ENCODE measurements around the gene PTGES. TPM values are rescaled to one million over a fixed set of nuclear protein-coding genes. Genes with fewer than 3 reads are reported as not detected.
"Not testable (repeated sequence)": the region's sequence is repeated elsewhere in the genome, so short reads cannot be mapped to it uniquely, and the experiment has no call there.

PTGES gene
- total and polyA plus RNA-seq, 10 of the 15 experiments (the other 5 are each of a cell fraction or from before 2014, with no cell fraction given) = 0.57 TPM; not detected in 9

GRCh38 chr9:129776566-129776937 lies 23.7 kb upstream of the PTGES start (continued):
- TF ChIP-seq, protein P1, sequence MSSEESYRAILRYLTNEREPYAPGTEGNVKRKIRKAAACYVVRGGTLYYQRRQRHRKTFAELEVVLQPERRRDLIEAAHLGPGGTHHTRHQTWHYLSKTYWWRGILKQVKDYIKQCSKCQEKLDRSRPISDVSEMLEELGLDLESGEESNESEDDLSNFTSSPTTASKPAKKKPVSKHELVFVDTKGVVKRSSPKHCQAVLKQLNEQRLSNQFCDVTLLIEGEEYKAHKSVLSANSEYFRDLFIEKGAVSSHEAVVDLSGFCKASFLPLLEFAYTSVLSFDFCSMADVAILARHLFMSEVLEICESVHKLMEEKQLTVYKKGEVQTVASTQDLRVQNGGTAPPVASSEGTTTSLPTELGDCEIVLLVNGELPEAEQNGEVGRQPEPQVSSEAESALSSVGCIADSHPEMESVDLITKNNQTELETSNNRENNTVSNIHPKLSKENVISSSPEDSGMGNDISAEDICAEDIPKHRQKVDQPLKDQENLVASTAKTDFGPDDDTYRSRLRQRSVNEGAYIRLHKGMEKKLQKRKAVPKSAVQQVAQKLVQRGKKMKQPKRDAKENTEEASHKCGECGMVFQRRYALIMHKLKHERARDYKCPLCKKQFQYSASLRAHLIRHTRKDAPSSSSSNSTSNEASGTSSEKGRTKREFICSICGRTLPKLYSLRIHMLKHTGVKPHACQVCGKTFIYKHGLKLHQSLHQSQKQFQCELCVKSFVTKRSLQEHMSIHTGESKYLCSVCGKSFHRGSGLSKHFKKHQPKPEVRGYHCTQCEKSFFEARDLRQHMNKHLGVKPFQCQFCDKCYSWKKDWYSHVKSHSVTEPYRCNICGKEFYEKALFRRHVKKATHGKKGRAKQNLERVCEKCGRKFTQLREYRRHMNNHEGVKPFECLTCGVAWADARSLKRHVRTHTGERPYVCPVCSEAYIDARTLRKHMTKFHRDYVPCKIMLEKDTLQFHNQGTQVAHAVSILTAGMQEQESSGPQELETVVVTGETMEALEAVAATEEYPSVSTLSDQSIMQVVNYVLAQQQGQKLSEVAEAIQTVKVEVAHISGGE (CRISPR knock-in tag; IDR thresholded peaks at IDR 0.05) = no peak

GRCh38 chr9:129776096-129776495 lies 23.3 kb upstream of the PTGES start:
- ATAC-seq; H3K9me3 ChIP-seq (replicated peaks; ENCODE audit: control insufficient read depth, insufficient read depth, low read length); DNase-seq (ENCODE audit: low read depth, low spot score); intact Hi-C loops (cut with micrococcal nuclease; ENCODE audit: unreplicated experiment); H3K4me3 ChIP-seq; H4K20me1 ChIP-seq (ENCODE audit: control insufficient read depth, insufficient read depth); H3K9ac ChIP-seq (ENCODE audit: control insufficient read depth, insufficient read depth, low read length); H3K4me2 ChIP-seq (ENCODE audit: control insufficient read depth, insufficient read depth); H2AFZ ChIP-seq (ENCODE audit: control insufficient read depth, low read depth, low read length); H3K79me2 ChIP-seq (ENCODE audit: control insufficient read depth, insufficient read depth, low read length); H3K36me3 ChIP-seq (ENCODE audit: control insufficient read depth in 2 of 2, insufficient read depth in 2 of 2, low read length in 1 of 2); FAIRE-seq; H3K27me3 ChIP-seq (replicated peaks in 1 of 2; ENCODE audit: control insufficient read depth in 2 of 2, insufficient read depth in 2 of 2, low read length in 1 of 2); in situ Hi-C loops (cut with MboI); BruUV-seq (replicated peaks); POLR2A ChIA-PET; H3K4me1 ChIP-seq (ENCODE audit: control insufficient read depth, insufficient read depth, low read length); H3K27ac ChIP-seq (ENCODE audit: control insufficient read depth, insufficient read depth): not testable (repeated sequence)
- SMC1A ChIA-PET (ENCODE audit: uncharacterized antibody, unreplicated experiment) = interaction anchor here (1.2 kb wide), 1 partner anchor 38 kb away, joined by 3 read pairs; no protein-coding TSS in a partner anchor
- CTCF ChIA-PET = interaction anchor here (0.6 kb wide), 1 partner anchor 14 kb away, joined by 3 read pairs; no protein-coding TSS in a partner anchor
- RAD21 ChIA-PET (ENCODE audit: unreplicated experiment) = interaction anchor here (0.5 to 0.6 kb wide), 2 partner anchors 29 to 47 kb away, joined by 3 read pairs; no protein-coding TSS in a partner anchor
- WGBS (ENCODE audit: insufficient coverage, insufficient replicate concordance, low lambda C conversion rate, missing lambda C conversion rate) = 2% methylated on average over 4 of the region's 4 CpGs

- ChIA-PET SMC1A (ENCODE audit: uncharacterized antibody, unreplicated experiment) (interaction anchor here (1.2 kb wide), 1 partner anchor 38 kb away, joined by 3 read pairs; no protein-coding TSS in a partner anchor), CTCF (no interaction called here)
These were observed 22.6 kb upstream of the PTGES start for GRCh38 chr9:129775448-129775798.

More at GRCh38 chr9:129775448-129775798, 22.6 kb upstream of the PTGES start:
- FAIRE-seq (no peak), ATAC-seq (no peak), DNase-seq (ENCODE audit: low read depth, low spot score) (no peak)
- Histone ChIP-seq H2AFZ (ENCODE audit: control insufficient read depth, low read depth, low read length) (no peak overlapping the region), H3K4me1 (ENCODE audit: control insufficient read depth, insufficient read depth, low read length) (no peaks in the 10 kb centered on the region), H3K4me3 (no peak overlapping the region), H3K79me2 (ENCODE audit: control insufficient read depth, insufficient read depth, low read length) (no peaks in the 10 kb centered on the region), H3K36me3 (ENCODE audit: control insufficient read depth in 2 of 2, insufficient read depth in 2 of 2, low read length in 1 of 2) (no peaks in the 10 kb centered on the region), H3K27me3 (replicated peaks in 1 of 2; ENCODE audit: control insufficient read depth in 2 of 2, insufficient read depth in 2 of 2, low read length in 1 of 2) (peaks cover 0 to 1% of the 10 kb centered on the region in 2 experiments; a peak in 1 of 4 replicates), H4K20me1 (ENCODE audit: control insufficient read depth, insufficient read depth) (no peaks in the 10 kb centered on the region), H3K9ac (ENCODE audit: control insufficient read depth, insufficient read depth, low read length) (no peak overlapping the region), H3K27ac (ENCODE audit: control insufficient read depth, insufficient read depth) (no peak overlapping the region), H3K9me3 (replicated peaks; ENCODE audit: control insufficient read depth, insufficient read depth, low read length) (no peaks in the 10 kb centered on the region), H3K4me2 (ENCODE audit: control insufficient read depth, insufficient read depth) (no peak overlapping the region)
- ChIA-PET RAD21 (ENCODE audit: unreplicated experiment) (interaction anchor here (0.5 kb wide), 1 partner anchor 47 kb away, joined by 3 read pairs; no protein-coding TSS in a partner anchor), POLR2A (no interaction called here)
- TF ChIP-seq ATF7 (IDR thresholded peaks at IDR 0.05; ENCODE audit: low read depth) = no peak
- TF ChIP-seq CBX5 (IDR thresholded peaks at IDR 0.05; ENCODE audit: low read depth) = no peak
- TF ChIP-seq CHD1 (IDR thresholded peaks at IDR 0.05; ENCODE audit: low read depth, low read length) = no peak
- no peak for TF ChIP-seq PML (IDR thresholded peaks at IDR 0.05; ENCODE audit: low read length)
- no TSS peak for BruUV-seq (replicated peaks)
- WGBS (ENCODE audit: insufficient coverage, insufficient replicate concordance, low lambda C conversion rate, missing lambda C conversion rate) = 0% methylated on average over 2 of the region's 2 CpGs
- in situ Hi-C loops (cut with MboI) (no loop called here), intact Hi-C loops (cut with micrococcal nuclease; ENCODE audit: unreplicated experiment) (no loop called here)

Data from GM12878 (cell line).